Body of pancreas (tissue), 2 donors: ENCODE results near the gene CFHR1. TPM values are rescaled to one million over a fixed set of nuclear protein-coding genes. Genes with fewer than 3 reads are reported as not detected.

Experiments
- total RNA-seq, 2 donors: library from RNA; depleted of rRNA; stranded (reverse); fragments of >200 nt; gene quantifications; one replicate each; pipeline ENCODE4 v1.1.0, GENCODE V29; 2016

The CFHR1 gene
- total RNA-seq, 2 donors from 2014 or later = not detected

Other genes with a start within 250 kb of the CFHR1 start
- under 1 TPM; 0.78 to 0.99 TPM for gene KCNT2, start 211.3 kb upstream of the CFHR1 start, total RNA-seq
- 10 to 100 TPM; 12.2 to 46.7 TPM for gene CFH, start 167.7 kb upstream of the CFHR1 start, total RNA-seq
- not detected for gene CFHR3, start 44.9 kb upstream of the CFHR1 start, total RNA-seq
- gene CFHR4, start 68.3 kb downstream of the CFHR1 start, total RNA-seq = not detected
- gene CFHR2, start 124.0 kb downstream of the CFHR1 start, total RNA-seq = not detected
- not detected for gene CFHR5, start 157.8 kb downstream of the CFHR1 start, total RNA-seq
- gene F13B, start 247.5 kb downstream of the CFHR1 start, total RNA-seq = not detected